Fibroblast of villous mesenchyme (primary cell): ENCODE data around the gene CANT1. TPM values are rescaled to one million over a fixed set of nuclear protein-coding genes. Genes with fewer than 3 reads are reported as not detected.

Experiments used
- DNase-seq: peaks from one replicate; pipeline ENCODE4 v3.0.0-alpha.2; 2010; ENCODE audit warnings: low read depth
- H3K4me3 ChIP-seq: 2 replicates; pipeline ENCODE4 v1.5.1; 2011; ENCODE audit warnings: low read depth, mild to moderate bottlenecking, low read length
- CTCF ChIP-seq: IDR thresholded peaks from 2 replicates; pipeline ENCODE4 v1.5.1; 2012; ENCODE audit warnings: low read depth, mild to moderate bottlenecking, low read length; ENCODE audit not compliant: insufficient read depth
- total RNA-seq: library from RNA; depleted of rRNA; stranded (reverse); fragments of >200 nt; gene quantifications from 2 replicates; pipeline ENCODE4 v1.2.3, GENCODE V29; 2012

CANT1 gene
- total RNA-seq, 1 donor = 63.9 TPM

- DNase-seq = no peak
- no peak for TF ChIP-seq CTCF
- H3K4me3 ChIP-seq = peak overlapping the region; percentile 35
Observed at GRCh38 chr17:79027274-79027924, 17.8 kb upstream of the CANT1 start.

GRCh38 chr17:79026376-79027273 lies 17.1 kb upstream of the CANT1 start:
- TF ChIP-seq CTCF = no peak
- peak; percentile 79 for DNase-seq
- peak overlapping the region; percentile 35 for H3K4me3 ChIP-seq

- no peak for TF ChIP-seq CTCF
- H3K4me3 ChIP-seq = peak overlapping the region; percentile 83
- DNase-seq = peak; percentile 46
Observed at GRCh38 chr17:79024901-79025737, 15.6 kb upstream of the CANT1 start.

GRCh38 chr17:79023886-79024771 lies 14.6 kb upstream of the CANT1 start, which contains the start of gene C1QTNF1:
TSS of gene C1QTNF1 (plus strand) at chr17:79024169. CDS start at chr17:79043969, 19,800 bp downstream.
- TF ChIP-seq CTCF = peak; percentile 38
- peak within 1 kb of the TSS; percentile 83 for H3K4me3 ChIP-seq
- DNase-seq = peak; percentile 64

GRCh38 chr17:79023180-79023705 lies 13.7 kb upstream of the CANT1 start:
- no peak for TF ChIP-seq CTCF
- no peak for DNase-seq
- no peak overlapping the region for H3K4me3 ChIP-seq
